HG02763 (cell line): ENCODE data around the gene CUL1.

Experiments used
- ATAC-seq: cut with Tn5 transposase; IDR thresholded peaks from one replicate; pipeline ENCODE4 v1.9.1; 2021; ENCODE audit warnings: mild to moderate bottlenecking, moderate library complexity; ENCODE audit not compliant: unreplicated experiment

The CUL1 gene

GRCh38 chr7:148802101-148802493, 103.4 kb downstream of the CUL1 start:
- no peak for ATAC-seq

DNA sequence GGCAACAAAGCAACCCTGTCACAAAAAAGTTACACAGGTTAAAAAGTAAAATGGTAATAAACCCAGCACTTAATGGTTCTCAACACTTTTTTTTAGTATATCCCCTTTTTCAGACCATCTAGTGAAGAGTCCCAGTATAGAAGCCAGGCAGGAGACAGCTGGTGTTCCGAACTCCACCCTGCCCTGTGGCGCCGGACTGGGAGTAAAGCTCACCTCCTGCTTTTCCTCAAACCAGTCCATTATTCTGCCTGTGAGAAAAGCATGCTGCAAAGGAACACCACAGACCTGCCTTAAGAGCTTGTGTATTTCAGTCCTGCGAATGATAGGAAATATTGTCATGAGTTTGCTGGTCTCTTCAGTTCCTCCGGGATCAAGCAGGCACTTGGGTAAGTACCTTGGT, 104.4 kb downstream of the CUL1 start:
- ATAC-seq: no peak

GRCh38 chr7:148804343-148805235, 105.9 kb downstream of the CUL1 start:
- ATAC-seq: no peak

DNA sequence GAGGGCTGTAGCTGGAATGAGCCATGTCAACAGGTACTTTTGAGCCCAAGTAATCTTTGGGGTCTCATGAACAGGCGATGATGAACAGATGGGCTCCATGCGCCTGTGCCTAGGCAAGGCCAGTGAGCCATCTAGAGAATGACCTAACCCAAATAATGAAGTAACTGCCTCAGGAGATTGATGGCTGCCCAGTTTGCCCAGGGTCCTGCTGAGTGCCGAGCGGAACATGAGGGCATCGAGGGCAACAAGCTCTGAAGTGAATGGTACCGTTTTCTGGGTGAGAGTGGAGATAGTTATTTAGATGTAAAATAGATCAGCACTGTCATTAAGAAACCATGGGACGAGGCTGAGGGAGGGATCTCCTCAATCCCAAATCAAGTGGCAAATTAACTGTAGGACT, 107.5 kb downstream of the CUL1 start:
- ATAC-seq: no peak

DNA sequence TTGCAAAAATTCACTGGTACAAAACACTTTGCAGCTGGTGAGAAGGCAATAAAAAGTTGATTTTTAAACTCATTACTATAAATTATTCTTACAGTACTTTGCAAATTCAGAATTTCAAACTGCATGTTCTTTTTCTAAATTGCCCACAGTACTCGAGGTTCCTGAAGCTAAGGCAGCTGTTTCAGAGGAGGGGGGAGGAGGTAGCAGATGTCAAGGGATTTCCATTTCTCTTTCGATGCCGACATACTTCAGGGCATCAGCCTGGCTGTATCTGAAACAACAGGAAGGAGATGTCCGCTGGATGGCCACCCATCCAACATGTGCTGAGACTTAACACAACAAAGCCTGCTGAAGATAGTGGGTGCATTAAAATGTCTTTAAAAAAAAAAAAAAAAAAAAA, 108.7 kb downstream of the CUL1 start:
- ATAC-seq: no peak

GRCh38 chr7:148809856-148810255, 111.2 kb downstream of the CUL1 start:
- no peak for ATAC-seq

DNA sequence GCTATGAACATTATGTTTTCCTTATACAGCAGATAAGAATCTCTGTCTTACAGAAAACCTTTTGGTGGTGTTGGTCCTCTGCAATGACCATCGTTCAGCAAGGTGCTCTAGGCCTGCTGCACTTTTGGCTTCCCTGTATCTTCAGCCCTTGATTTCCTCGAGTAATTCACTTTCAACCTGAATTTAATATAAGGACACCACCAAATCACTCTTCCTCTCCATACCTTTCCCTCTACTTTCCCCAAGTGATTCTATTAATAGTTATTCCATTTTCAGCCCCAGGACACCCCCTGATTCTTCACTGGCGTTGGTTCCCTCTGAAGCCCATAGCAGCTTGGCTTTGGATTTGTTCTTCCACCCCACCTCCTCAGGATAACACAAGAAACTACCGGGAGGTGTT, 113.2 kb downstream of the CUL1 start:
- no peak for ATAC-seq

GRCh38 chr7:148813890-148814289, 115.2 kb downstream of the CUL1 start:
- ATAC-seq: no peak

DNA sequence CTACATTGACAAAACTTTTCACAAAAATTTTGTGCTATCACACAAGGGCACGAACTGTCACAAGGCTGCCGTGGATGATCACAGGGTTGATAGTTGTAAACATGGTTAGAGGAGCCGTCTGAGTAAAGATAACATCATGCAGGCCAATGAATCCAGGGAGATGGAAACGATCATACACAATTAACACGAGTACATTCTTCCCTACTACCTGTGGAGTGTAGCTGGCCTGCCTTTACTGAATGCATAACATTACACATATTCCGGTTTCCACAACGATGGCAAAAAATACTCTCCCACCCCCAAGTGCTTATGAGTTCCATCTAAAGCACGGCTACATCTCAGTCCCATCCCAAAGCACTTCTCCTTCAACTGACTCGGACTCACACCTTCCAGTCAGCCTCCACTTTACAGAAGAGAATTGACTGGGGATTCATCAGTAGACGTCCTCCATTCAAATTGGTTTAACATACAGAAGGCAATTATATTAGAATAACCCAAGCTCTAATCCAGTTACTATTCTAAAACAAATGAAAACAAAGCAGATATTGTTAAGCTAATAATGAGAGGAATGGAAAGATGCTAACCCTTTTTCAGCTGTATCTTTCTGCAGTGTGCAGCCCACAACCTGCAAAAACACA, 116.3 kb downstream of the CUL1 start:
- no peak for ATAC-seq

DNA sequence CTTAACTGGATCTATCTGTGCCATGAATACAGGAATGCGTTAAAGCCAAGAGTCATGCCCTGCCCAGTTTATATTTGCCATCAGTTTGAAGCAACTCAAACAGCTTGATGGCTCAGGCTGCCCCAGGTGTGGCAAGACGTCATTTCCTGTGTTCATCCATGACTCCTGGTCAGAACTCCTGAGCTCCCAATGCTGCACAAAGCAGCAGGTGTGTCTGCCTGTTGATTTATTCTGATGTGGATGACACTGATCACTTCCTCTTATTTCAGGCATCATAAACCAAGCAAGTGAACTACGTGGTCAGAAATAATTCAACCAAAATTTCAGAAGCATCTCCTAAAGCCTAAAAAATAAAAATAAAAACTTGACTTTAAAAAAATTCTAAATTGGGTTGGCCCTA, 116.9 kb downstream of the CUL1 start:
- no peak for ATAC-seq

- no peak for ATAC-seq
Observed at GRCh38 chr7:148819697-148820360, 121.1 kb downstream of the CUL1 start.

DNA sequence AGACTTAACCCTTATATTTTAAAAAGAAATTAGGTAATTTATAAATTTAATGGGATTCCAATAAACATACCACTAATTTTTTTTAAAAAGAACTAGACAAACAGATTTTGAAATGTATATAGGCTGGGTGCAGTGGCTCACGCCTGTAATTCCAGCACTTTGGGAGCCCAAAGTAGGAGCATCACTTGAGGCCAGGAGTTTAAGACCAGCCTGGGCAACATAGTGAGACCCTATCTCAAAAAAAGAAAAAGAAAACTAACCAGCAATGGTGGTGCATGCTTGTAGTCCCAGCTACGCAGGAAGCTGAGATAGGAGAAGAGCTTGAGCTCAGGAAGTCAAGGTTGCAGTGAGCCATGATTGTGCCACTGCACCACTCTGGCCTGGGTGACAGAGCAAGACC, 122.7 kb downstream of the CUL1 start:
- ATAC-seq: no peak

GRCh38 chr7:148824864-148825263, 126.2 kb downstream of the CUL1 start:
- no peak for ATAC-seq

- no peak for ATAC-seq
Observed at GRCh38 chr7:148825338-148825737, 126.6 kb downstream of the CUL1 start.

DNA sequence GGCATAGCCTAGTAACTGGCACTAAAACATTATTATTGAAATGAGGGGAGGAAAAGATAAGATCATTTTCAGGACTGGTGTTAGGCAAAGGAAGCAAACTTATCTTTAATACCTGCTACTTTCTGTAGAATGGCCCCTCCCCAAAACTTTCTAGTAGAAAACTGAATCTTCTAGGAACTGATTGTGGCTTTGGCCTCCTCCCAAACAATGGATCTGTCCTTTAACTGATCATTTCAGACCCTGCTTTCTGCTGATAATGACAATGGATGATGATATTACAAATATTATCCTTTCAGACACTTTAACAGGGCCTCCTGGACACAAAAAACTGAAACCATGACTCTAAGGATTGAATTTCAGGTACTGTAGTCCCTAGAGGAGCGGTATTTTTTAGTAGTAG, 130.3 kb downstream of the CUL1 start:
- ATAC-seq: no peak

DNA sequence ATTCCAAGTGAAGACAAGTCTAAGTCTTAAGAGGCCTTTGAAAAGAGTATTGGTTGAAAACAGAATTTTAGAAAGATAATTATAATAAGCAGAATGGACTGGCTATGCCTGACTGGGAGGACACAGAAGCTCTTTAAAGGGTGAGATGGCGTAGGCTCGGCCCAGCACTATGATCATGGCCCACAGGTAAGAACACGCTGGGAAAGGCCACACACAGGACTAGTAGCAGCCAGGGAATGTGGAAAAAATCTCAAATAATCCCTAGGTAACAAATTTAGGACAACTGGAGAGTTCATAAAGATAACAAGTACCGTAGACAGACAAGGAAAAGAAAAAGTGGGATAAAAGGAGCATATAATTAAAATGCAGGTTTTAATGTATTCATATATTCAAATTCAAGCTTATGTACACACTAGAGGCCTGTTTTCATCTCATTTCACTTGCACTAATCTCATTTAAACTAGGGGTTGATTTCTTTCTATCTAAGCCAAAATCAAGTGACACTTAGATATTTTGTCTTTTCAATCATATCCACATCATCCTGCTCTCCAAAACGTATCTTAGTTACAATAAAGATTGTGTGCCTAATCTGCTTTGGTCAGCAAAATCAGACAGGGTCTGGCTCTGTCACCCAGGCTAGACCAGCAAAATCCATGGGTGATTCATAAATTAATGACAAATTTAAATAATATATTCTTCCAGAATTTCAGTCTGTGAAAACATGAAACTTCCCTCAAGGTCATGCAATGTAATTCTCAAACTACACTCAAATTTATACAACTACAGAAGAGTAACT, 132.4 kb downstream of the CUL1 start:
- ATAC-seq: no peak

GRCh38 chr7:148831782-148832181, 133.1 kb downstream of the CUL1 start:
- ATAC-seq: no peak

- no peak for ATAC-seq
Observed at GRCh38 chr7:148834605-148835004, 135.9 kb downstream of the CUL1 start.

- no peak for ATAC-seq
Observed at GRCh38 chr7:148835854-148836253, 137.2 kb downstream of the CUL1 start.

DNA sequence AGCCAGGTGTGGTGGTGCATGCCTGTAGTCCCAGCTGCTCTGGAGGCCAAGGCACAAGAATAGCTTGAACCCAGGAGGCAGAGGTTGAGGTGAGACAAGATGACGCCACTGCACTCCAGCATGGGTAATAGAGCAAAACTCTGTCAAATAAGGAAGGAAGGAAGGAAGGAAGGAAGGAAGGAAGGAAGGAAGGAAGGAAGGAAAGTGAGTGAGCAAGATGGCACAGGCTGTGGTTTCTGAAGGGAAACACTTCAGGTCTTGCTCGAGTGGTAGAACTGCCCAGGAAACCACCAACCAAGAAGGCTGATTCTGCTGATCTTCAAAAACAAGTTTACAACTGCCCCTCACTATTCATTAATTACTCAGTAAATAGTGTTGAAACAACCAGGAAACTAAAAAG, 140.2 kb downstream of the CUL1 start:
- no peak for ATAC-seq
